GM04504 (cell line): ENCODE data around the gene PLA2G4E.

Source experiments
- DNase-seq: peaks from one replicate; pipeline ENCODE4 v3.0.0-alpha.2; 2012; ENCODE audit warnings: low read depth

The PLA2G4E gene

DNA sequence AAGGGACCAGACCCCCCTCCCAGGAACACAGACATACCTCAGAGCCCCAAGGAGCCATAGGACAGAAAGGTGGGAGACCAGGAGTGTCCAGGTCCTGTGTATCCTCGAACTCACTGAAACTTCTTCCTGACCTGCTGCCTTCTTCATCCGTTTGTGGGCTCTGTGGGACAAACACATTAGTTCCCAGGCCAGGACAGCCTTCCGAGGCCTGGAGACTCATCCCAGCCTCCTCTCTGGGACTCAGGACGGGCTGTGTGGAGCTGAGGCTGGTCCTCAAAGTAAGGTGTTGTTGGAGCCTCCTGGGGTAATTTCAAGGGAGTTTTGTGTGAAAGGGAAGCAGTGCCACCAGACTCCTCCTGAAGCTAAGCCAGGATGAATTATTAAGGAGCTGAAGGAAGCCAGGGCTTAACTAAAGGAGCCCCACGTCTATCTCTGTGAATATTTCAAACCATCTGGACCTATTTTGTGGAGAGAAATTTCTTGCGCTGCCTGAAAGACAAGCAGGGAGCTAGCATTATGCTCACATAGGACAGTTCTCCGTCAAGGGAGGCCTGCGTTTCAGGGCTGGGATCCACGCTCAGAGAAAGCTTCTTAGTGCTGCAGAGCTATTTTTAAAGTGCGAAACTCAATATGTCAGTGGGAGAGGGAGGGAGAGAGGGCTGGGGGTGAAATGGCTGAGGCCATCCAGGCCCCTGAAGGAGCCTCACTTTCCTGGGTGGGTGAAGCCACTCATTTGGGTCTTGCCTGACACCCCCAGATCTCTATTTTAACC, 29.8 kb upstream of the PLA2G4E start:
- no peak for DNase-seq

GRCh38 chr15:42048821-42049200, 28.0 kb upstream of the PLA2G4E start:
- DNase-seq, result no peak

GRCh38 chr15:42048080-42048820, 27.4 kb upstream of the PLA2G4E start:
- no peak for DNase-seq

DNA sequence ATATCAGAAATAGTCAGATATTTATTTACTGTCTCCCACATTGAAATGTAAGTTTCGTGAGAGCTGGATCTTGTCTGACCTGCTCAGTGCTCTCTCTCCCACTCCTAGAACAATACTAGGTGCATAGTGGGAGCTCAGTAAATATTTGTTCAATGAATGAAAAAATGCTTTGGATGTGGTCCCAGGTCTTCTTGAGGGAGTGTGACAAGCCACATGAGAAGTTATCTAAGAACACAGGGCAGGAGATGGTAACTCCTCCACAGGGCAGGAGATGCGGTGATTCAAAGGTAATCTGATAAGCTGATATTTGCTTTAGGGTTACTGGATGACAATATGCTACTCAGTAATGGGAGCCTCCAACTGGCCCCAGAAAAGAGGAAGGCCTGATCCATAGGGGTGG, 25.8 kb upstream of the PLA2G4E start:
- no peak for DNase-seq

GRCh38 chr15:42045211-42045615, 24.4 kb upstream of the PLA2G4E start:
- no peak for DNase-seq

- DNase-seq, result no peak
Measured at GRCh38 chr15:42042602-42043400, 22.0 kb upstream of the PLA2G4E start.

DNA sequence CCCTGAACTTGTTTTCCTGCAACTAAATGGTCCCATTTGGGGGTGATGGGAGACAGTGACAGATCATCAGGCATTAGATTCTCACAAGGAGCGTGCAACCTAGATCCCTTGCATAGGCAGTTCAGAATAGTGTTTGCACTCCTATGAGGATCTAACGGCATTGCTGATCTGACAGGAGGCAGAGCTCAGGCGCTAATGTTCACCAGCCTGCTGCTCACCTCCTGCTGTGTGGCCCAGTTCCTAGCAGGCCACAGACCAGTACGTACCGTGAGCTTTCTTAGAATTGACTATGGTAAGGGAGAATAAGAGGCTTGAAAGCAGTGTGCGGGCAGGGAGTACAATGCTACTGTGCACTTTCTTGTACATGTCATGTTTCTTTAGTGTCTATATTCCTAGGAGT, 17.6 kb upstream of the PLA2G4E start:
- no peak for DNase-seq

GRCh38 chr15:42037656-42038055, 16.8 kb upstream of the PLA2G4E start:
- DNase-seq, result no peak

- DNase-seq, result no peak
Measured at GRCh38 chr15:42036966-42037365, 16.1 kb upstream of the PLA2G4E start.

DNA sequence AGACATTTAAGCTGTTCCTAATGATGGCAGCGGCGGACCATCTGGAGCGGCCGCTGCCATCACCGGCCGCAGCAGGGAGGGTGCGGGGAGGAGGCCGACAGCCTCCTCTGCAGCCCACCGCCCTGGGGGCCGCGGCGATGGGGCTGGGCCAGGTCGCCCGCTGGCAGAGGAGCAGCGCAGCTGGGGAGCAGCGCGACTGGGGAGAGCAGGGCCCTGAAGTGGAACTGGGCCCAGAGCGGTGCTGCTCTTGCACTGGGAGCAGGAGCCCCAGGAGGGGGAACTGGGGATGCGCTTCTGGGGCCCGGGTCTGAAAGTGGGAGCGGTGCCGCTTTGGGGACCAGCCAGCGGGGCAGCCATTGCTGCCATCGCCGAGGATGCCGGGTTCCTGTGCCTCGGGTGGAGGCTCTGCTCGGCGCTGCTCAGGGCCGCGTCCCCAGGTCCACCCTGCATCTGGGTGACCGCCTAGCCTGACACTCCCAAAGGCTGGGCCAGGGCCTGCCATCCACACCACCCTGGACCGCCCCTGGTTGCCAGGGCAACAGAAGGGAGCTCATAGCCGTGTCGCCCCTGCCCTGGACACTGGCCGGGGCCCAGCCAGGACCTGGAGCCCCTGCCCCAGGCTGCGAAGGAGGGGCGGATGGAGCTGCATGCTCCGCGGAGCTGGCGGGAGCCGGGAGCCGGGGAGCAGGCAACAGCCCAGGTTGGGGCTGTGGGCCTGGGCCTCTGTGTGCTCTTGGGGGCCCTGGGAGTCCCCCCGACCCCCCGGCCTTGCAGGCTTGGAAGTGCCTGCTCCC, 15.5 kb upstream of the PLA2G4E start:
- no peak for DNase-seq

DNA sequence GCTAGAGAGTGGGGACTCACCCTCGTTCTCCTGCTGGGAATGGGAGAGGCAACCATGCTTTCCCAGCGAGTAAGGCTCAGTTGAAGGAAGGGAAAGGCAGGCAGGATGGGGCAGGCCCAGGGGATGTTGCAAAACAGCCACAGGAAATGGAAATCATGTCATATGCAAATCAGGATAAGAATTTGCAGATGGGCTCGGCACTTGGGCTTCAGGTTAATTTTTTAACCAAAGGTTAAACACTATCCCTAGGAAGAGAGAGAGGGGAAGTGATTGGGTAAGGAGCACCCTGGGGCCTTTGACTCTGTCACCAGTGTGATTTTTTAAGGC, 14.6 kb upstream of the PLA2G4E start:
- no peak for DNase-seq

GRCh38 chr15:42034628-42035434, 14.0 kb upstream of the PLA2G4E start:
- DNase-seq, result no peak

GRCh38 chr15:42033214-42033873, 12.5 kb upstream of the PLA2G4E start:
- no peak for DNase-seq

- no peak for DNase-seq
Measured at GRCh38 chr15:42032376-42033213, 11.8 kb upstream of the PLA2G4E start.

DNA sequence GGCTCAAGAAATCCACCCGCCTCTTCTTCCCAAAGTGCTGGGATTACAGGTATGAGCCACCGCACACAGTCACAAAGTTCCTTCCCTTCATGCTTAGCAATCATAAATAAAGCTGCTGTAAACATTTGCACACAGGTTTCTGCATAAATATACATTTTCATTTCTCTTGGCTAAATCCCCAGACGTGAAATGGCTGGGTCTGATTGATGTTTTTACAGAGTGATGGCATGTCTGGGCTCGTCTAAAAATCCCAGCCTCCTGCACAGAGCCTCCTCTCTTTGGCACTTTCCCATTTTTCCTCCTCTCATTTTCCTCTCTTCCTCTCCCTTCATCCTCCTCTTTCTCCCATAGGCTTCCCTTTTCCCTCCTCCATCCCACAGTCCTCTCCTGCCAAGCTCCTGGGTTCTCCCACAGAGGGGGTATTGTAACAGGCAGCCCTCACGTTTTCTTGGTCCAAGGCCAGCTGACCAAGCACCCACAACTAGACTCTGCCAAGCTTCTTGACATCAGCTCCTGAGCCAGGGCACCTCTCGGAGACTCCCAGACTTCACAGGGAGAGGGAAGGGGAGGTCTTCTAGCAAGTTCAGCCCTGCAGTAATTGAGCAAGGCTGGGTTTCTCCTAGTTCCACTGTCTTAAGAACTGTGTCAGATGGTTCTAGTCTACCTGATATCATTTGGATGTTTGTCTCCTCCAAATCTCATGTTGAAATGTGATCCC, 10.5 kb upstream of the PLA2G4E start:
- DNase-seq, result no peak

DNA sequence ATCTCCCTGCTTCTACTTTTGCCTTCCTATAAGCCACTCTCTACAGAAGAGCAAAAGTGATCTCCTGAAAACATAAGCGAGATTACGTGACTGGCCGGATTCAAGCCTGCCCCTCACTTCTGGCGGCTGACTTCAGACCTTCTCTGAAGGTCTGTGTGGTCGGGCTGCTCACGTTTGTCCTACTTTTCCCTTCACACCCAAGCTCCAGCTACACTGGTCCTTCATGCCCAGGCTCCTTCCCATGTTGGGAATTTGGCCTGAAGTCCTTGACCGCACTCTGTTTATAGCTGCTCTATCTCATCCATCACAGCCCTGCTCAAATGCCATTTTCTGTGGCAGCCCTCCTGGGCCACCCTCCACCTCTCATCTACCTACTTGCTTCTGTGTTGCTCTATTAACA, 6.7 kb upstream of the PLA2G4E start:
- no peak for DNase-seq

GRCh38 chr15:42024303-42024702, 3.5 kb upstream of the PLA2G4E start:
- DNase-seq, result no peak

- DNase-seq, result no peak
Measured at GRCh38 chr15:42021593-42021992, 751 bp upstream of the PLA2G4E start.
